Motor neuron (in vitro differentiated cells): ENCODE results near the gene RNPEP. TPM values are rescaled to one million over a fixed set of nuclear protein-coding genes. Genes with fewer than 3 reads are reported as not detected.

Source experiments
- ATAC-seq, 8 experiments: fragments of 200-7000 bp; cut with Tn5 transposase; replicated peaks in 6 of 8; 2 replicates each; pipeline ENCODE4 v1.8.0; 2021; ENCODE audit warnings: mild to moderate bottlenecking in 8 of 8, moderate library complexity in 8 of 8
- H3K27ac ChIP-seq, 2 donors: fragments of 250-450 bp; sonication (Bioruptor Pico); 2 replicates each; pipeline ENCODE4 v1.9.0; 2021; ENCODE audit warnings: antibody characterized with exemption in 2 of 2, mild to moderate bottlenecking in 2 of 2, moderate library complexity in 1 of 2
- H3K4me1 ChIP-seq, 2 donors: fragments of 250-450 bp; sonication (Bioruptor Pico); replicated peaks in 1 of 2; 2 replicates each; pipeline ENCODE4 v1.6.1; 2021; ENCODE audit warnings: antibody characterized with exemption in 2 of 2, mild to moderate bottlenecking in 2 of 2, moderate library complexity in 1 of 2
- H3K4me3 ChIP-seq, 5 donors: fragments of 250-450 bp; sonication (Bioruptor Pico); 2 replicates each; pipeline ENCODE4 v1.9.0; 2021; ENCODE audit warnings: antibody characterized with exemption in 5 of 5, mild to moderate bottlenecking in 5 of 5, moderate library complexity in 4 of 5
- WGBS, 10 experiments: fragments of 450-650 bp; shearing (Covaris generic); methylation state at CpG; one replicate each; pipeline ENCODE4 v1.0.0; 2022; 5-methylcytosine and 5-hydroxymethylcytosine counted together
- in situ Hi-C, 9 experiments: fragments of 400-800 bp; cut with MboI; loops; one replicate each; pipeline ENCODE4 v1.15.0; 2021; ENCODE audit warnings: low sequenced_read_pairs in 9 of 9, low pct_unique_long_range_greater_than_20kb in 2 of 9; ENCODE audit not compliant: unreplicated experiment in 9 of 9
- total RNA-seq, 8 experiments: library from RNA; unstranded; fragments of 300-600 nt; gene quantifications; 2 replicates each; pipeline versions ENCODE4 v1.2.3 to v1.2.4, GENCODE V29; 2022

RNPEP gene
- total RNA-seq, 8 experiments from 2014 or later: 33.6 to 137 (median 44.4) TPM

- in situ Hi-C loops: no loop called here
- Histone ChIP-seq H3K27ac (no peak overlapping the region), H3K4me1 (no peaks in the 10 kb centered on the region), H3K4me3 (no peak overlapping the region)
- ATAC-seq: no peak
- 83 to 100% (median 92%) methylated on average over 2 to 16 of the region's 16 CpGs; no CpG with 5 or more reads in 1 of the 10 experiments for WGBS, 10 experiments
Observed at GRCh38 chr1:201968202-201968925, 14.1 kb upstream of the RNPEP start.

GRCh38 chr1:201970334-201971159, 11.9 kb upstream of the RNPEP start:
- Histone ChIP-seq H3K27ac (no peak overlapping the region), H3K4me3 (no peak overlapping the region), H3K4me1 (no peaks in the 10 kb centered on the region)
- peak in 2 of 8 experiments; percentile 26 to 42 for ATAC-seq
- in situ Hi-C loops: loop anchor here in 1 of 9 experiments (5.0 kb wide), 1 partner anchor 73 kb away; no protein-coding TSS in a partner anchor
- WGBS, 10 experiments: 28 to 100% (median 89%) methylated on average over 5 to 9 of the region's 9 CpGs; no CpG with 5 or more reads in 1 of the 10 experiments

- Histone ChIP-seq H3K4me1 (peaks cover 6 to 11% of the 10 kb centered on the region in 2 donors), H3K27ac (peak overlapping the region; percentile 85 to 90), H3K4me3 (peak overlapping the region; percentile 62 to 91 (median 83))
- peak in 3 of 8 experiments; percentile 10 to 43 (median 13) for ATAC-seq
- 0 to 66% (median 27%) methylated on average over 1 to 15 of the region's 31 CpGs; no CpG with 5 or more reads in 3 of the 10 experiments for WGBS, 10 experiments
- in situ Hi-C loops: loop anchor here in 1 of 9 experiments (25.0 kb wide), 1 partner anchor 95 kb away; the partner anchor contains the start of gene SHISA4
Observed at GRCh38 chr1:201982082-201982622, 296 bp upstream of the RNPEP start.

GRCh38 chr1:201983380-201983805, 945 bp downstream of the RNPEP start:
- H3K4me1 ChIP-seq: peaks cover 6 to 11% of the 10 kb centered on the region in 2 donors
- peak overlapping the region; percentile 62 to 91 (median 83) for H3K4me3 ChIP-seq
- in situ Hi-C loops: loop anchor here in 1 of 9 experiments (25.0 kb wide), 1 partner anchor 96 kb away; the partner anchor contains the start of gene SHISA4
- no peak for ATAC-seq
- WGBS, 10 experiments: 0 to 17% (median 5%) methylated on average over 3 to 11 of the region's 11 CpGs; no CpG with 5 or more reads in 2 of the 10 experiments
- H3K27ac ChIP-seq: peak overlapping the region; percentile 85 to 90

- H3K27ac ChIP-seq: no peak overlapping the region
- peaks cover 6 to 11% of the 10 kb centered on the region in 2 donors for H3K4me1 ChIP-seq
- ATAC-seq: no peak
- 94 to 100% (median 100%) methylated on average over 1 to 3 of the region's 3 CpGs; no CpG with 5 or more reads in 1 of the 10 experiments for WGBS, 10 experiments
- in situ Hi-C loops: loop anchor here in 1 of 9 experiments (25.0 kb wide), 1 partner anchor 97 kb away; the partner anchor contains the start of gene SHISA4
- no peak overlapping the region for H3K4me3 ChIP-seq
Observed at GRCh38 chr1:201984446-201984845, 2.0 kb downstream of the RNPEP start.

GRCh38 chr1:201985355-201985754, 2.9 kb downstream of the RNPEP start:
- no peak overlapping the region for H3K4me3 ChIP-seq
- peaks cover 6 to 11% of the 10 kb centered on the region in 2 donors for H3K4me1 ChIP-seq
- in situ Hi-C loops: loop anchor here in 1 of 9 experiments (25.0 kb wide), 1 partner anchor 98 kb away; the partner anchor contains the start of gene SHISA4
- 59 to 100% (median 76%) methylated on average over 1 to 2 of the region's 2 CpGs; no CpG with 5 or more reads in 4 of the 10 experiments for WGBS, 10 experiments
- ATAC-seq: no peak
- H3K27ac ChIP-seq: no peak overlapping the region

- Histone ChIP-seq H3K27ac (no peak overlapping the region), H3K4me1 (peaks cover 6% of the 10 kb centered on the region in 2 donors), H3K4me3 (no peak overlapping the region)
- 67 to 100% (median 96%) methylated on average over 1 to 7 of the region's 7 CpGs; no CpG with 5 or more reads in 1 of the 10 experiments for WGBS, 10 experiments
- in situ Hi-C loops: loop anchor here in 1 of 9 experiments (25.0 kb wide), 1 partner anchor 101 kb away; the partner anchor contains the start of gene SHISA4
- no peak for ATAC-seq
Observed at GRCh38 chr1:201988601-201989000, 6.2 kb downstream of the RNPEP start.

- in situ Hi-C loops: loop anchor here in 1 of 9 experiments (25.0 kb wide), 1 partner anchor 102 kb away; the partner anchor contains the start of gene SHISA4
- WGBS, 10 experiments: 90 to 100% (median 97%) methylated on average over 1 to 10 of the region's 10 CpGs; no CpG with 5 or more reads in 4 of the 10 experiments
- Histone ChIP-seq H3K4me1 (no peaks in the 10 kb centered on the region), H3K4me3 (no peak overlapping the region), H3K27ac (no peak overlapping the region)
- no peak for ATAC-seq
Observed at GRCh38 chr1:201989354-201990128, 7.1 kb downstream of the RNPEP start.

- no peak for ATAC-seq
- Histone ChIP-seq H3K4me3 (no peak overlapping the region), H3K27ac (no peak overlapping the region), H3K4me1 (no peaks in the 10 kb centered on the region)
- WGBS, 10 experiments: 67 to 100% (median 91%) methylated on average over 2 to 6 of the region's 6 CpGs; no CpG with 5 or more reads in 2 of the 10 experiments
- in situ Hi-C loops: loop anchor here in 1 of 9 experiments (25.0 kb wide), 1 partner anchor 103 kb away; the partner anchor contains the start of gene SHISA4
Observed at GRCh38 chr1:201990427-201990826, 8.0 kb downstream of the RNPEP start.

GRCh38 chr1:201999625-202000238, 17.3 kb downstream of the RNPEP start:
- H3K27ac ChIP-seq: no peak overlapping the region
- H3K4me1 ChIP-seq: no peaks in the 10 kb centered on the region
- in situ Hi-C loops: loop anchor here in 4 of 9 experiments (10.0 to 25.0 kb wide), 4 partner anchors 112 to 135 kb away; partner anchors contain the start of genes GPR37L1 (in 1 of the 4) and SHISA4 (in 1 of the 4)
- ATAC-seq: peak; percentile 19 to 83 (median 58)
- H3K4me3 ChIP-seq: no peak overlapping the region
- 62 to 100% (median 83%) methylated on average over 1 to 14 of the region's 16 CpGs; no CpG with 5 or more reads in 1 of the 10 experiments for WGBS, 10 experiments

- no peak for ATAC-seq
- Histone ChIP-seq H3K4me1 (no peaks in the 10 kb centered on the region), H3K27ac (no peak overlapping the region), H3K4me3 (no peak overlapping the region)
- 83 to 100% (median 90%) methylated on average over 2 to 9 of the region's 9 CpGs; no CpG with 5 or more reads in 4 of the 10 experiments for WGBS, 10 experiments
- in situ Hi-C loops: loop anchor here in 3 of 9 experiments (10.0 to 25.0 kb wide), 3 partner anchors 110 to 132 kb away; partner anchors contain the start of gene GPR37L1 (in 1 of the 3)
Observed at GRCh38 chr1:202002507-202002906, 20.1 kb downstream of the RNPEP start.
